ENCODE data around the gene IQSEC2.

The IQSEC2 gene

DNA sequence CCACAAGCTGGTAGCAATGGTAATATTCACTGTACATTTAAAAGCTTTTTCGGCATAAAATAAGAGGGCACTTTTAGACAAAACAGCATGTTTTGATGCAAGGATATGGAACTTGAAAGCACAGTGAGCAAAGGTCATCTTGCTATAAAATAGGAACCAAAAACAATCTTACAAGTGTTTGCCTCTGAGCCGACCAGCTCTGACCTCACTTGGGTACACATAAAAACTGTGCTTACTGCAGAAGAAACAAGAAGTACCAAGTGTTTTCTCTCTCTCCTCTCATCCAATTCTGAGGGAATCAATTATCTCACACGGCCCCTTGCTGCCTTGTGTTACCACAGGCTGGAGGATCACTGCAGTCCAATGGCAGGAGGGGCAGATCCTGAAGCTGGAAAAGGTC, 4.8 kb upstream of the IQSEC2 start:
- no peak overlapping the region for H3K4me3 ChIP-seq (ENCODE audit: low read length)
- H3K23ac ChIP-seq (ENCODE audit: low read length), result no peak overlapping the region
- H4K8ac ChIP-seq (ENCODE audit: low read depth, low read length), result no peak overlapping the region
- no peak overlapping the region for H3K18ac ChIP-seq (ENCODE audit: low read length)
- no peaks in the 10 kb centered on the region for H3K79me1 ChIP-seq (ENCODE audit: low read length)
- no peak overlapping the region for H2BK120ac ChIP-seq (ENCODE audit: low read depth, low read length)
- H3K79me2 ChIP-seq (ENCODE audit: control insufficient read depth, insufficient read depth, low read length), result no peaks in the 10 kb centered on the region
- no peaks in the 10 kb centered on the region for H3K27me3 ChIP-seq (ENCODE audit: insufficient read depth, low read length, poor library complexity)
- H3K27ac ChIP-seq (ENCODE audit: low read depth, low read length), result no peak overlapping the region
- no peak for DNase-seq
- H3K4ac ChIP-seq (ENCODE audit: low read depth, low read length), result no peak overlapping the region
- no peak overlapping the region for H4K5ac ChIP-seq (ENCODE audit: low read length)
- no peak overlapping the region for H3K4me2 ChIP-seq (ENCODE audit: low read length)
- H3K9ac ChIP-seq (ENCODE audit: low read length), result no peak overlapping the region
- WGBS (ENCODE audit: extremely low coverage, insufficient coverage, low lambda C conversion rate), result no CpG with 5 or more reads among the region's 3 CpGs
- H3K56ac ChIP-seq (ENCODE audit: low read length), result no peak overlapping the region
- no peak overlapping the region for H2AK5ac ChIP-seq (ENCODE audit: low read length)
- H2BK15ac ChIP-seq (replicated peaks; ENCODE audit: low read depth), result no peak overlapping the region
- no peaks in the 10 kb centered on the region for H3K4me1 ChIP-seq (ENCODE audit: control insufficient read depth, low read depth, low read length)
- no peak overlapping the region for H2BK5ac ChIP-seq (ENCODE audit: low read length)
- H3K36me3 ChIP-seq (ENCODE audit: control insufficient read depth, insufficient read depth, low read length), result no peaks in the 10 kb centered on the region

DNA sequence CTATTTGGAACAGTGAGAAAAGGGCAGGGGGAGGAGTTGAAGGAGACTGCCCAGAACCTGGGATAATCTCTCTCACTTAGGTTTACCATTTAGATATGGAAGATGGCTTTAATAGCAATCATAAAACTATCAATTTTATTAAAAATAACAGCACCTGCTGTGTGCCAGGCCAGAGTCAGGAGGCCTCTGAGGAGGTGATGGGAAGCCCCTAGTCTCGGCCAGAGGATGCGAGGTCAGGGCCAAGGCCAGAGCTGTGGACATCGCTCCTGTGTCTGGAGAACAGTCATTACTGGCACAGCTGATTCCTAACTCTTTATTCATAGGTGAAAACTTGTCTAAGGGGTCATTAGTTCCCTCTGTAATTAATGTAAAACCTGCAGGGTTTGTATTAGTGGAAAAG, 4.2 kb upstream of the IQSEC2 start:
- H2BK15ac ChIP-seq (replicated peaks; ENCODE audit: low read depth), result no peak overlapping the region
- no peak overlapping the region for H2BK5ac ChIP-seq (ENCODE audit: low read length)
- H3K79me2 ChIP-seq (ENCODE audit: control insufficient read depth, insufficient read depth, low read length), result no peaks in the 10 kb centered on the region
- H4K8ac ChIP-seq (ENCODE audit: low read depth, low read length), result no peak overlapping the region
- H3K27me3 ChIP-seq (ENCODE audit: insufficient read depth, low read length, poor library complexity), result no peaks in the 10 kb centered on the region
- no peak overlapping the region for H3K27ac ChIP-seq (ENCODE audit: low read depth, low read length)
- no peak overlapping the region for H3K4me2 ChIP-seq (ENCODE audit: low read length)
- H3K4ac ChIP-seq (ENCODE audit: low read depth, low read length), result no peak overlapping the region
- no peak overlapping the region for H3K9ac ChIP-seq (ENCODE audit: low read length)
- H3K23ac ChIP-seq (ENCODE audit: low read length), result no peak overlapping the region
- no peak overlapping the region for H3K18ac ChIP-seq (ENCODE audit: low read length)
- no peaks in the 10 kb centered on the region for H3K36me3 ChIP-seq (ENCODE audit: control insufficient read depth, insufficient read depth, low read length)
- H4K5ac ChIP-seq (ENCODE audit: low read length), result no peak overlapping the region
- H2AK5ac ChIP-seq (ENCODE audit: low read length), result no peak overlapping the region
- no peaks in the 10 kb centered on the region for H3K4me1 ChIP-seq (ENCODE audit: control insufficient read depth, low read depth, low read length)
- no CpG with 5 or more reads among the region's 3 CpGs for WGBS (ENCODE audit: extremely low coverage, insufficient coverage, low lambda C conversion rate)
- H3K56ac ChIP-seq (ENCODE audit: low read length), result no peak overlapping the region
- no peak overlapping the region for H2BK120ac ChIP-seq (ENCODE audit: low read depth, low read length)
- no peak for DNase-seq
- no peaks in the 10 kb centered on the region for H3K79me1 ChIP-seq (ENCODE audit: low read length)
- no peak overlapping the region for H3K4me3 ChIP-seq (ENCODE audit: low read length)

DNA sequence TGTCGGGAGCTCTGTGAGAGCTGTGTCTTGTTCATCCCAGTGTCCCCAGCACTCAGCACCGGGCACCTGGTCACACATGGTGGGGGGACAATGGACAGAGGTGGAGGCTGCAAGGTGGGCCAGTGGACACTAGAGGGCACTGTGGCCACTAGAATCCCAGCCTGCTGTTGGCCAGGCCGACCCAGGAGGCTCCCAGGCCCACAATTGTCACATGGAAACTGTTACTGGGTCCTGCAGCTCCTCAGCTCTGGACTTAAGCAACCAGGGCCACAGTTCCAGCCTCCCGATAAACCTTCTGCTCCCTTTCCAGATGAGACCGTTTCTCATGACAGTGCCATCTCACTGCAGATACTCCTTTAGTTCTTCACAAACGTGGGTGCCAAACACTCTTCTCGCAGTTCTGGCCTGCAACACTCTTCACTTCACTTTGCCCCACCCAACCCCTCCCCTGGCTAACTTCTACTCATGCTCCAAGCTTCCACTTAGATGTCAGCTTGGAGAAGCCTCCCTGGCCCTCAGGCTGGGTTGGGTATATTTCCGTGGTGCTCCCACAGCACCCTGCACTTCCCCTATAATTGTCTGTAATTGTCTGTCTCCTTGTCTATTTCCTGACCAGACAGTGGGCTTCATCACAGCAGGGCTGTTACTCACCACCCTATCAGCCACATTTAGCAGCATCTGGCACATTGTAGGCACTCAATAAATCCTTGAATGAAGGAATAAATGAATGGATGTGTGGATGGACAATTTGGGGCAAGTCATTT, 3.5 kb upstream of the IQSEC2 start:
- H2AK5ac ChIP-seq (ENCODE audit: low read length), result no peak overlapping the region
- no peak overlapping the region for H2BK15ac ChIP-seq (replicated peaks; ENCODE audit: low read depth)
- H3K36me3 ChIP-seq (ENCODE audit: control insufficient read depth, insufficient read depth, low read length), result no peaks in the 10 kb centered on the region
- peak; percentile 64 for DNase-seq
- H3K23ac ChIP-seq (ENCODE audit: low read length), result no peak overlapping the region
- no peak overlapping the region for H3K9ac ChIP-seq (ENCODE audit: low read length)
- H2BK120ac ChIP-seq (ENCODE audit: low read depth, low read length), result no peak overlapping the region
- no peaks in the 10 kb centered on the region for H3K27me3 ChIP-seq (ENCODE audit: insufficient read depth, low read length, poor library complexity)
- no peaks in the 10 kb centered on the region for H3K79me1 ChIP-seq (ENCODE audit: low read length)
- H3K27ac ChIP-seq (ENCODE audit: low read depth, low read length), result no peak overlapping the region
- no peak overlapping the region for H3K4ac ChIP-seq (ENCODE audit: low read depth, low read length)
- no peaks in the 10 kb centered on the region for H3K79me2 ChIP-seq (ENCODE audit: control insufficient read depth, insufficient read depth, low read length)
- H3K4me1 ChIP-seq (ENCODE audit: control insufficient read depth, low read depth, low read length), result no peaks in the 10 kb centered on the region
- no peak overlapping the region for H3K56ac ChIP-seq (ENCODE audit: low read length)
- no peak overlapping the region for H3K18ac ChIP-seq (ENCODE audit: low read length)
- H3K4me2 ChIP-seq (ENCODE audit: low read length), result no peak overlapping the region
- no peak overlapping the region for H2BK5ac ChIP-seq (ENCODE audit: low read length)
- no peak overlapping the region for H4K8ac ChIP-seq (ENCODE audit: low read depth, low read length)
- no CpG with 5 or more reads among the region's 8 CpGs for WGBS (ENCODE audit: extremely low coverage, insufficient coverage, low lambda C conversion rate)
- H4K5ac ChIP-seq (ENCODE audit: low read length), result no peak overlapping the region
- no peak overlapping the region for H3K4me3 ChIP-seq (ENCODE audit: low read length)

DNA sequence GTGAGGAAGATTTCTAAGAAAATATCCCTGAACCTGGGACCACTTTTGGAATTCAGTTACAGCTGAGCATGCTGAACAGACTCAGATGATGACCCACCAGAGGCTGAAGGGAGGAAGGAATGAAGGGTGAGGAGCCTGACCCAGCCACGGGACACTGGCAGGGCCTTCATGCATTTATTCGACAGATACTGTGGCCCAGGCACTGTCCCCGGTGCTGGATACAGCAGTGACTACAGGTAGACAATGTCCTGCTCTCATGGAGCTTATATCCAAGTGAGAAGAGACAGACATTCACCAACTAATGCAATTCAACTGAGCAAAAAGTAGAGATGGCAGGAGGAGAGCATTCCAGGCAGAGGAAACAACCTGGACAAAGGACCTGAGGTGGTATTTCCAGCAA, 2.2 kb upstream of the IQSEC2 start:
- Histone ChIP-seq H3K9ac (ENCODE audit: low read length) (no peak overlapping the region), H3K56ac (ENCODE audit: low read length) (no peak overlapping the region), H3K79me1 (ENCODE audit: low read length) (no peaks in the 10 kb centered on the region), H3K18ac (ENCODE audit: low read length) (no peak overlapping the region), H4K8ac (ENCODE audit: low read depth, low read length) (no peak overlapping the region), H3K36me3 (ENCODE audit: control insufficient read depth, insufficient read depth, low read length) (no peaks in the 10 kb centered on the region), H2AK5ac (ENCODE audit: low read length) (no peak overlapping the region), H3K23ac (ENCODE audit: low read length) (no peak overlapping the region), H2BK120ac (ENCODE audit: low read depth, low read length) (no peak overlapping the region), H3K4me2 (ENCODE audit: low read length) (no peak overlapping the region), H4K5ac (ENCODE audit: low read length) (no peak overlapping the region), H2BK5ac (ENCODE audit: low read length) (no peak overlapping the region), H3K27ac (ENCODE audit: low read depth, low read length) (no peak overlapping the region), H3K79me2 (ENCODE audit: control insufficient read depth, insufficient read depth, low read length) (no peaks in the 10 kb centered on the region), H2BK15ac (replicated peaks; ENCODE audit: low read depth) (no peak overlapping the region), H3K27me3 (ENCODE audit: insufficient read depth, low read length, poor library complexity) (no peaks in the 10 kb centered on the region), H3K4me1 (ENCODE audit: control insufficient read depth, low read depth, low read length) (no peaks in the 10 kb centered on the region), H3K4me3 (ENCODE audit: low read length) (no peak overlapping the region), H3K4ac (ENCODE audit: low read depth, low read length) (no peak overlapping the region)
- no peak for DNase-seq
- WGBS (ENCODE audit: extremely low coverage, insufficient coverage, low lambda C conversion rate), result no CpG with 5 or more reads among the region's 3 CpGs

DNA sequence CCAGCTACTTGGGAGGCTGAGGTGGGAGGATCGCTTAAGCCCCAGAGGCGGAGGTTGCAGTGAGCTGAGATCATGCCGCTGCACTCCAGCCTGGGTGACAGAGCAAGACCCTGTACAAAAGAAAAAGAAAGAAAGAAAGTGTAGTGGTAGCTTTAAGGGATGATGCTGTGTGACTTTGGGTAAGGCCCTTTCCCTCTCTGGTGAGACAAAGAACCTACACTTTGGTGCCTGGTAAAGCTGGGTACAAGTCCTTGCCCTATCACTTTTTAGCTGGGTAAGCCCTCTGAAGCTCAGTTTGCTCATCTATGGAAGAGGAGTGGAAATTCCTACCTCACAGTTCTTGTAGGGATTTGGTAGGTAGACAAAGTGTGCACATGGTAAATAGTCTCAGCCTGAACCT, 1.7 kb upstream of the IQSEC2 start:
- Histone ChIP-seq H3K79me2 (ENCODE audit: control insufficient read depth, insufficient read depth, low read length) (no peaks in the 10 kb centered on the region), H2BK15ac (replicated peaks; ENCODE audit: low read depth) (no peak overlapping the region), H4K5ac (ENCODE audit: low read length) (no peak overlapping the region), H2BK120ac (ENCODE audit: low read depth, low read length) (no peak overlapping the region), H2AK5ac (ENCODE audit: low read length) (no peak overlapping the region), H3K36me3 (ENCODE audit: control insufficient read depth, insufficient read depth, low read length) (no peaks in the 10 kb centered on the region), H2BK5ac (ENCODE audit: low read length) (no peak overlapping the region), H3K18ac (ENCODE audit: low read length) (no peak overlapping the region), H3K4me3 (ENCODE audit: low read length) (no peak overlapping the region), H3K23ac (ENCODE audit: low read length) (no peak overlapping the region), H4K8ac (ENCODE audit: low read depth, low read length) (no peak overlapping the region), H3K9ac (ENCODE audit: low read length) (no peak overlapping the region), H3K27ac (ENCODE audit: low read depth, low read length) (no peak overlapping the region), H3K4me1 (ENCODE audit: control insufficient read depth, low read depth, low read length) (no peaks in the 10 kb centered on the region), H3K27me3 (ENCODE audit: insufficient read depth, low read length, poor library complexity) (no peaks in the 10 kb centered on the region), H3K56ac (ENCODE audit: low read length) (no peak overlapping the region), H3K4ac (ENCODE audit: low read depth, low read length) (no peak overlapping the region), H3K4me2 (ENCODE audit: low read length) (no peak overlapping the region), H3K79me1 (ENCODE audit: low read length) (no peaks in the 10 kb centered on the region)
- no CpG with 5 or more reads among the region's 3 CpGs for WGBS (ENCODE audit: extremely low coverage, insufficient coverage, low lambda C conversion rate)
- DNase-seq, result no peak
